HG03097 (cell line): ENCODE measurements around the gene HTR4.
"Not testable (repeated sequence)": the region's sequence is repeated elsewhere in the genome, so short reads cannot be mapped to it uniquely, and the experiment has no call there.

Experiments
- ATAC-seq: cut with Tn5 transposase; IDR thresholded peaks from one replicate; pipeline ENCODE4 v1.9.1; 2021; ENCODE audit not compliant: unreplicated experiment, low FRiP score

Gene HTR4, protein sequence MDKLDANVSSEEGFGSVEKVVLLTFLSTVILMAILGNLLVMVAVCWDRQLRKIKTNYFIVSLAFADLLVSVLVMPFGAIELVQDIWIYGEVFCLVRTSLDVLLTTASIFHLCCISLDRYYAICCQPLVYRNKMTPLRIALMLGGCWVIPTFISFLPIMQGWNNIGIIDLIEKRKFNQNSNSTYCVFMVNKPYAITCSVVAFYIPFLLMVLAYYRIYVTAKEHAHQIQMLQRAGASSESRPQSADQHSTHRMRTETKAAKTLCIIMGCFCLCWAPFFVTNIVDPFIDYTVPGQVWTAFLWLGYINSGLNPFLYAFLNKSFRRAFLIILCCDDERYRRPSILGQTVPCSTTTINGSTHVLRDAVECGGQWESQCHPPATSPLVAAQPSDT

DNA sequence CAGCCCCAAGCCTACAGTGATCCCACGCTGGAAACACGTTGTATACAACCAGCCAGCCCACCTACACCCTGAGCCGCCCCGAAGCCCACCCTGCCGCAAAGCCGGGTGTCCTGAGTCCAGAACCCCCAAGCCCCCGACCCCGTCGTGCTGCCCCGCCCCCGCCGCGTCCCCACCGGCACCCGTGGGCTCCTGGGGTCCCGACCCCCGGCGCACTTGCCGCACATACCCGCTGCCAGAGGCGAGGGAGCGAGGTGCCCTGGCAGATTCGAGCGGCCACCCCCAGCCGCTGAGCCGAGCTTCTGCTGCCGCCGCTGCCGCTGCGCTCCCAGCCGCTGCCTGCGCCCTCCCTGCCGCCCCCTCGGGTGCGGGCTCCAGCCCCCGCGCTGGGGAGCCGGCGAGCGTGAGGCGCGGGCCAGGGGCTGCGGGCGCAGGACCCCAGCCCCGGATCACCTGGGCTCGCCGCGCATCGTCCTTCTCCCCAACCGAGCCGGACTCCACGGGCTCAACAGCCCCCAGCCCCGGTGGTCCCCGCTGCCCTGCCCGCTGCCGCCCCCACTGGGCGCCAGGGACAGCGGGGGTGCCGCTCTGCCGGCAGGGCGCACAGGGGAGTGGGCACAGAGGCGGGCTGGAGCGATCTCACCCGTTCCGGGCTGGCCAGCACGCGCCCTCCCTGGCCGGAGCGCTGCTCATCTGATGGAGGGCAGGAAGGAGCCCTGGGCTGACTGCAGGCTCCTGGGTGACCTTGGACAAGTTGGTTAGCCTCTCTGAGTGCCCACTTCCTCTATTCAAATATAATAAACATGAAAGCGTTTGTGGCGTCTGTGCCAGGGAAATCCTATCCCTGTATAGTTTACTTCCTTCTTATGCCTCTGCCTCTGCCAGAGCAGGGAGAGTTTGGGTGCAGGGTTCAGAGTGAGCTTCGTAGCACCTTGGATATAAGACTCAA lies at the start of gene HTR4:
Gene HTR4, minus strand, starts transcription at position 692 of the 946 bp plus-strand sequence. CDS start 17,513 bp downstream, outside the sequence.
- ATAC-seq: no peak

GRCh38 chr5:148702019-148702596 lies 47.8 kb upstream of the HTR4 start:
- no peak for ATAC-seq

DNA sequence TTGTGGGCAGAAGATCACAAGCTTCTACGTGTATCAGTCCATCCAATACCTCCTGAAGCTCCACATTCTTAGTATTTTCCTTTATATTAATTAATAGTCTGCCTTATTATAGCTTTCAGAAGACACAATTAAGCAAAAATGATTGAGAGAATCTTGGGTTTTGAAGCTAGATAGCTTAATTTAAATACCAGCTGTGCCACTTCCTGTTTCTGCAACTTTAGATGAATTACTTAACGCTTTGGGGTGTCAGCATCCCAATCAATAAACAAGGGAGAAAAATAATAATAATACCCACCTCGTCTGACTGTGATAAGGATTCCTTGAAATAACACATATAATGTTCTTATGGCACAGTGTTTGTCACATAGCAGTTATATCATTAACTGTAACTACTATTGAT lies 44.7 kb upstream of the HTR4 start:
- no peak for ATAC-seq

- ATAC-seq: no peak
Measured at GRCh38 chr5:148697809-148698196, 43.5 kb upstream of the HTR4 start.

GRCh38 chr5:148697180-148697808 lies 43.0 kb upstream of the HTR4 start:
- ATAC-seq: no peak

- ATAC-seq: no peak
Measured at GRCh38 chr5:148696187-148697036, 42.1 kb upstream of the HTR4 start.

DNA sequence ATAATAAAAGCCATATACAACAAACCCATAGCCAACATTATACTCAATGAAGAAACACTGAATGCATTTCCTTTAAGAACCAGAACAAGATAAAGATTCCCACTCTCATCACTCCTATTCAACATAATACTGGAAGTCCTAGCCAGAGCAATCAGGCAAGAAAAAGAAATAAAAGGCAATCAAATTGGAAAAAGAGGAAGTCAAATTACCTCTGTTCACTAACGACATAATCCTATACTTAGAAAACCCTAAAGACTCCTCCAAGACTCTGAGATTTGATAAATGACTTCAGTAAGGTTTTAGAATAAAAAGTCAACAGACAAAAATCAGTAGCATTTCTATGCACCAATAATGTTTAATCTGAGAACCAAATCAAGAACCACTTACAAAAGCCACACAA lies 36.6 kb upstream of the HTR4 start:
- ATAC-seq: no peak

DNA sequence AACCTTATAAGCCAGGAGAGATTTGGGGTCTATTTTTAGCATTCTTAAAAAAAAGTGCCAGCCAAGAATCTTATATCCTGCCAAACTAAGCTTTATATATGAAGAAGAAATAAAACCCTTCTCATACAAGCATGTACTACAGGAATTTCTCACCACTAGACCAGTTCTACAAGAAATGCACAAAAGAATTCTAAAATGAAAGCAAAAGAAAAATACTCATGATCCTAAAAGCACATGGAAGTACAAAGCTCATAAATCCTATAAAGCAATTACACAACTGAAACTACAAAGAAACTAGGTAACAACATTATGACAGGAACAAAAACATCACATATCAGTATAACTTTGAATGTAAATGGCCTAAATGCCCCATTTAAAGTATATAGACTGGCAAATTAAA lies 34.5 kb upstream of the HTR4 start:
- ATAC-seq: no peak

- ATAC-seq: no peak
Measured at GRCh38 chr5:148687871-148688270, 33.5 kb upstream of the HTR4 start.

GRCh38 chr5:148687427-148687826 lies 33.1 kb upstream of the HTR4 start:
- ATAC-seq: peak; percentile 97

DNA sequence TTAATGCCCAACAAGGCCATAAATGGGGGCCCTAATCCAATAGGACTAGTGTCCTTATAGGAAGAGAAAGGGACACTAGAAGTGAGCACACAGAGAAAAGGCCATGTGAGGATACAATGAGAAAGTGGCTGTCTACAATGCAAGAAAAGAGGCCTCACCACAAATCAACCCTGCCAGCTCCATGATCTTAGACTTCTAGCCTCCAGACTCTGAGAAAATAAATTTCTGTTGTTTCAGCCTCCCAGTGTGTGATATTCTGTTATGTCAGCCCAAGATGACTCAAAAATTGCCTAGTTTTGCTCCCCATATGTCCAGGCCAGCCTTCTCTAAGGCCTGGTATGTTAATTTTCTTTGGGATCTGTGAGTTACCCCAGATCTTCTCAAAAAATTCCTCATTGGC lies 32.3 kb upstream of the HTR4 start:
- no peak for ATAC-seq

- no peak for ATAC-seq
Measured at GRCh38 chr5:148685520-148686134, 31.3 kb upstream of the HTR4 start.

DNA sequence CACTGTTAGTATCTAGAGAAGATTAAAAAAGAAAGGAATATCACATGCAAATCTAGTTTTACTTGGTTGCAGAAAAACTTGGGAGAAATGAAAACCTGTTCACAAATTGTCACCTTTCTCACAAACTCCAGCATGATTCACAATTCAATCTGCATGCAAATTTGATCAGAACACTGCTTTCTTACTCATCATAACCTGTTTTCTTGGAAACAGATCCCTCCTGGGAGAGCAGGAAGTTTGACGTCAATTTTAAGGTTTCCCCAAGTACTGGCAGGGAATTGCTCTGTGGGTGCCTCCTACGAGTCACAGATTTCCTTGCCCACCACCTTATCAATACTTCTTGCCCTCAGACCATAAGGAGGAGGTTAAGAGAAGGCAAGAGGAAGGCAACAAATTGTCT lies 30.2 kb upstream of the HTR4 start:
- ATAC-seq: no peak

- ATAC-seq: no peak
Measured at GRCh38 chr5:148683651-148684050, 29.3 kb upstream of the HTR4 start.

- no peak for ATAC-seq
Measured at GRCh38 chr5:148682058-148683026, 28.0 kb upstream of the HTR4 start.

GRCh38 chr5:148681157-148682057 lies 27.1 kb upstream of the HTR4 start:
- ATAC-seq: no peak

GRCh38 chr5:148673704-148674103 lies 19.4 kb upstream of the HTR4 start:
- ATAC-seq: not testable (repeated sequence)
